ENCODE measurements around the gene RYR1. TPM values are rescaled to one million over a fixed set of nuclear protein-coding genes. Genes with fewer than 3 reads are reported as not detected.
"Not testable (repeated sequence)": the region's sequence is repeated elsewhere in the genome, so short reads cannot be mapped to it uniquely, and the experiment has no call there.

The RYR1 gene
- total RNA-seq, 6 experiments from 2014 or later: not detected

GRCh38 chr19:38550376-38550775 lies 116.9 kb downstream of the RYR1 start:
- TF ChIP-seq, protein P1, sequence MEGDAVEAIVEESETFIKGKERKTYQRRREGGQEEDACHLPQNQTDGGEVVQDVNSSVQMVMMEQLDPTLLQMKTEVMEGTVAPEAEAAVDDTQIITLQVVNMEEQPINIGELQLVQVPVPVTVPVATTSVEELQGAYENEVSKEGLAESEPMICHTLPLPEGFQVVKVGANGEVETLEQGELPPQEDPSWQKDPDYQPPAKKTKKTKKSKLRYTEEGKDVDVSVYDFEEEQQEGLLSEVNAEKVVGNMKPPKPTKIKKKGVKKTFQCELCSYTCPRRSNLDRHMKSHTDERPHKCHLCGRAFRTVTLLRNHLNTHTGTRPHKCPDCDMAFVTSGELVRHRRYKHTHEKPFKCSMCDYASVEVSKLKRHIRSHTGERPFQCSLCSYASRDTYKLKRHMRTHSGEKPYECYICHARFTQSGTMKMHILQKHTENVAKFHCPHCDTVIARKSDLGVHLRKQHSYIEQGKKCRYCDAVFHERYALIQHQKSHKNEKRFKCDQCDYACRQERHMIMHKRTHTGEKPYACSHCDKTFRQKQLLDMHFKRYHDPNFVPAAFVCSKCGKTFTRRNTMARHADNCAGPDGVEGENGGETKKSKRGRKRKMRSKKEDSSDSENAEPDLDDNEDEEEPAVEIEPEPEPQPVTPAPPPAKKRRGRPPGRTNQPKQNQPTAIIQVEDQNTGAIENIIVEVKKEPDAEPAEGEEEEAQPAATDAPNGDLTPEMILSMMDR (IDR thresholded peaks at IDR 0.05): no peak
- Mint-ChIP-seq H3K9me3 (no peaks in the 10 kb centered on the region), H3K27ac (no peak overlapping the region), H3K4me3 (no peak overlapping the region), H3K27me3 (ENCODE audit: insufficient read depth) (peaks cover 9% of the 10 kb centered on the region), H3K4me1 (ENCODE audit: low read depth) (peaks cover under 1% of the 10 kb centered on the region; the same call in 1 of the 2 replicates), H3K36me3 (ENCODE audit: low read depth) (no peaks in the 10 kb centered on the region)
- no peak for DNase-seq

- Mint-ChIP-seq H3K9me3 (no peaks in the 10 kb centered on the region), H3K4me1 (ENCODE audit: low read depth) (no peaks in the 10 kb centered on the region), H3K36me3 (ENCODE audit: low read depth) (no peaks in the 10 kb centered on the region), H3K27me3 (ENCODE audit: insufficient read depth) (peaks cover 10% of the 10 kb centered on the region), H3K27ac (no peak overlapping the region), H3K4me3 (no peak overlapping the region)
- TF ChIP-seq, protein P1 (IDR thresholded peaks at IDR 0.05): no peak
- DNase-seq: no peak
Measured at GRCh38 chr19:38551450-38551813, 117.9 kb downstream of the RYR1 start.

DNA sequence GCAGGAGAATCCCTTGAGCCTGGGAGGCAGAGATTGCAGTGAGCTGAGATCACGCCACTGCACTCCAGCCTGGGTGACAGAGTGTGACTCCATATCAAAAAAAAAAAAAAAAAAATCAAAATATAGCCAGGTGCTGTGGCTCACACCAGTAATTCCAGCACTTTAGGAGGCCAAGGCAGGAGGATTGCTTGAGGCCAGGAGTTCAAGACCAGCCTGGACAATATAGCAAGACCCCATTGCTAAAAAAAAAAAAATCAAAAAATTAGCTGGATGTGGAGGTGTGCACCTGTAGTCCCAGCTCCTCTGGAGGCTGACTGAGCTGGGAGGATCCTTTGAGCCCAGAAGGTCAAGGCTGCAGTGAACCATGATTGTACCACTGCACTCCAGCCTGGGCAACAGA lies 119.7 kb downstream of the RYR1 start:
- DNase-seq: not testable (repeated sequence)

DNA sequence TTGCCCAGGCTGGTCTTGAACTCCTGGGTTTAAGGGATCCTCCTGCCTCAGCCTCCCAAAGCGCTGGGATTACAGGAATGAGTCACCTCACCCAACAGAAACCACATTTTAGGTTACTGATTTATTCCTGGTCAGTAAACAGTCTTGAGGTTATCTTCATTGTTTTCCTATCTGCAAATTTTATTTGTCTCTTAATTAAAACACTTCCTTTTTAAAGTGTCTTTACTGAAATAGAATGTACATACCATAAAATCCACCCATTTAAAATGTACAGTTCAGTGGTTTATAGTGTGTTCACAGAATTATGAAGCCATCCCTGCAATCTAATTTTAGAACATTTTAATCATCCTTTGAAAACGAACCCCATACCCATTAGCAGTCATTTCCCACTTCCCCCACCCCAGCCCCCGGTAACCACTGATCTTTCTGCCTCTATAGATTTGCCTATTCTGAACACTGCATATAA lies 121.2 kb downstream of the RYR1 start:
- Mint-ChIP-seq H3K27ac (no peak overlapping the region), H3K36me3 (ENCODE audit: low read depth) (no peaks in the 10 kb centered on the region), H3K4me3 (no peak overlapping the region), H3K9me3 (no peaks in the 10 kb centered on the region), H3K4me1 (ENCODE audit: low read depth) (peaks cover 4% of the 10 kb centered on the region), H3K27me3 (ENCODE audit: insufficient read depth) (peaks cover 13% of the 10 kb centered on the region)
- TF ChIP-seq, protein P1 (IDR thresholded peaks at IDR 0.05): no peak
- DNase-seq: no peak

More for the DNA sequence above, 119.7 kb downstream of the RYR1 start:
- not testable (repeated sequence) for H3K9me3 Mint-ChIP-seq; H3K4me1 Mint-ChIP-seq (ENCODE audit: low read depth); H3K4me3 Mint-ChIP-seq; H3K27ac Mint-ChIP-seq; H3K36me3 Mint-ChIP-seq (ENCODE audit: low read depth)
- peaks cover 11% of the 10 kb centered on the region for H3K27me3 Mint-ChIP-seq (ENCODE audit: insufficient read depth)

DNA sequence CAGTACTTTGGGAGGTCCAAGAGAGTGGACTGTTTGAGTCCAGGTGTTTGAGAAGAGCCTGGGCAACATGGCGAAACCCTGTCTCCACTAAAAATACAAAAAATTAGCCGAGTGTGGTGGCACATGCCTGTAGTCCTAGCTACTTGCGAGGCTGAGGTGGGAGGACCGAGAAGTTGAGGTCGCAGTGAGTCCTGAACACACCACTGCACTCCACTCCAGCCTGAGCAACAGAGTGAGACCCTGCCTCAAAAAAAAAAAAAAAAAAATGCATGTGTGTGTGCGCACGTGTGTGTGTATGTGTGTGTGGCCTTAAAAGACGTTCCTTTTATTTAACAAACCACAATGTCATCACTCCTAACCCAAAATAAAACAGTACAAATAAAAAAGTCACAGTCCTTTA lies 121.7 kb downstream of the RYR1 start:
- no peak for DNase-seq
- no peak overlapping the region for H3K4me3 Mint-ChIP-seq
- H3K27me3 Mint-ChIP-seq (ENCODE audit: insufficient read depth): peaks cover 13% of the 10 kb centered on the region
- TF ChIP-seq, protein P1 (IDR thresholded peaks at IDR 0.05): no peak
- peaks cover 9% of the 10 kb centered on the region for H3K4me1 Mint-ChIP-seq (ENCODE audit: low read depth)
- no peaks in the 10 kb centered on the region for H3K9me3 Mint-ChIP-seq
- no peak overlapping the region for H3K27ac Mint-ChIP-seq
- H3K36me3 Mint-ChIP-seq (ENCODE audit: low read depth): no peaks in the 10 kb centered on the region

DNA sequence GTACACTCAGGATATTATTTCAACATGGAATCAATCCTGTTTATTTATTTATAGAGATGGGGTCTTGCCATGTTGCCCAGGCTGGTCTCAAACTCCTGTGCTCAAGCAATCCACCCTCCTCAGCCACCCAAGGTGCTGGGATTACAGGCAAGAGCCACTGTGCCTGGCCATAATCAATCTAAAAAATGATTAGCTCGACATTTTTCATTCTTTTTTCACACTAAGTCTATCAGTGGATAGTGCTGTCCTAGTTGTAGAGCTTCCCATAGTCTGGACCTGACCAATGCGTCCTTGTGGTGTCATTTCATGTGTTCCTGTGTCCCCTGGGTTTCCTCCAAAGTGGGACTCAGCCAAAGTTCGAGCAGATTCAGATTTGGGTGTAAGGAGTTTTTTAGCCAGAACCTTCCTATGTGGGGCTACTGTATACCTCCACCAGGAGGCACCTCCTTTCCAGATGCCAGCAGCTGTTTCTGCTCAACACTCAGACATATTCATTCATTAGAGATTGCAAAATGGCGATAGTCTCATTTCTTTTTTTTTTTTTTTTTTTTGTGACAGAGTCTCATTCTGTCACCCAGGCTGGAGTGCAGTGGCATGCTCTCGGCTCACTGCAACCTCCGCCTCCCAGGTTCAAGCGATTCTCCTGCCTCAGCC lies 123.2 kb downstream of the RYR1 start:
- H3K27me3 Mint-ChIP-seq (ENCODE audit: insufficient read depth): peaks cover 8% of the 10 kb centered on the region
- H3K27ac Mint-ChIP-seq: no peak overlapping the region
- TF ChIP-seq, protein P1 (IDR thresholded peaks at IDR 0.05): peak; percentile 49
- no peaks in the 10 kb centered on the region for H3K36me3 Mint-ChIP-seq (ENCODE audit: low read depth)
- no peak overlapping the region for H3K4me3 Mint-ChIP-seq
- H3K9me3 Mint-ChIP-seq: no peaks in the 10 kb centered on the region
- peak; percentile 3 for DNase-seq
- H3K4me1 Mint-ChIP-seq (ENCODE audit: low read depth): peaks cover 9% of the 10 kb centered on the region

Data from HFFc6 (cell line).